GM23338 (cell line): ENCODE data around the gene GVQW3. TPM values are rescaled to one million over a fixed set of nuclear protein-coding genes. Genes with fewer than 3 reads are reported as not detected.

Experiments
- ATAC-seq: fragments of 200-7000 bp; cut with Tn5 transposase; 3 replicates; pipeline ENCODE4 v1.9.1; 2020
- DNase-seq: peaks from one replicate; pipeline ENCODE4 v3.0.0-alpha.2; 2015; ENCODE audit warnings: low spot score
- H2AFZ ChIP-seq: fragments of 200-600 bp; sonication (generic); 2 replicates; pipeline ENCODE4 v1.8.0; 2016; ENCODE audit warnings: antibody characterized with exemption, mild to moderate bottlenecking, moderate library complexity
- H3F3A ChIP-seq: fragments of 200-600 bp; sonication (generic); replicated peaks from 2 replicates; pipeline ENCODE4 v1.8.0; 2017; ENCODE audit warnings: antibody characterized with exemption, mixed run types, low read depth
- H3K27ac ChIP-seq: fragments of 200-600 bp; sonication (generic); 2 replicates; pipeline ENCODE4 v1.6.1; 2016; ENCODE audit warnings: low read depth
- H3K27me3 ChIP-seq: fragments of 200-600 bp; sonication (generic); 2 replicates; pipeline ENCODE4 v1.8.0; 2016; ENCODE audit warnings: mild to moderate bottlenecking, mixed run types, moderate library complexity; ENCODE audit not compliant: insufficient read depth
- H3K36me3 ChIP-seq: fragments of 200-600 bp; sonication (generic); 2 replicates; pipeline ENCODE4 v1.8.0; 2016; ENCODE audit warnings: mild to moderate bottlenecking; ENCODE audit not compliant: insufficient read depth
- H3K4me1 ChIP-seq: fragments of 200-600 bp; sonication (generic); 2 replicates; pipeline ENCODE4 v1.8.0; 2016; ENCODE audit warnings: mild to moderate bottlenecking, moderate library complexity; ENCODE audit not compliant: insufficient read depth
- H3K4me2 ChIP-seq: fragments of 200-600 bp; sonication (generic); 2 replicates; pipeline ENCODE4 v1.7.1; 2017; ENCODE audit warnings: mixed run types
- H3K4me3 ChIP-seq: fragments of 200-600 bp; sonication (generic); 2 replicates; pipeline ENCODE4 v1.6.1; 2016; ENCODE audit warnings: mixed run types
- H3K79me2 ChIP-seq: fragments of 200-600 bp; sonication (generic); replicated peaks from 2 replicates; pipeline ENCODE4 v1.8.0; 2017; ENCODE audit warnings: mild to moderate bottlenecking; ENCODE audit not compliant: insufficient read depth
- H3K9me2 ChIP-seq: fragments of 200-600 bp; sonication (generic); 2 replicates; pipeline ENCODE4 v1.8.0; 2017; ENCODE audit not compliant: insufficient read depth
- H4K20me1 ChIP-seq: fragments of 200-600 bp; sonication (generic); replicated peaks from 2 replicates; pipeline ENCODE4 v1.8.0; 2017; ENCODE audit warnings: mild to moderate bottlenecking; ENCODE audit not compliant: insufficient read depth
- H3K27ac Mint-ChIP-seq: 2 replicates; pipeline ENCODE4 v1.8.0; 2020; ENCODE audit warnings: inconsistent platforms, mild to moderate bottlenecking, moderate library complexity, mixed read lengths
- H3K27me3 Mint-ChIP-seq: 3 replicates; pipeline ENCODE4 v1.8.0; 2022; ENCODE audit warnings: low read depth, mild to moderate bottlenecking, moderate library complexity, mixed read lengths, inconsistent platforms; ENCODE audit not compliant: insufficient read depth, poor library complexity
- H3K36me3 Mint-ChIP-seq: 3 replicates; pipeline ENCODE4 v1.8.0; 2021; ENCODE audit warnings: low read depth, mild to moderate bottlenecking, inconsistent platforms, moderate library complexity, mixed read lengths
- H3K4me1 Mint-ChIP-seq: 3 replicates; pipeline ENCODE4 v1.8.0; 2020; ENCODE audit warnings: mild to moderate bottlenecking, inconsistent platforms, mixed read lengths
- H3K4me3 Mint-ChIP-seq: 3 replicates; pipeline ENCODE4 v1.8.0; 2021; ENCODE audit warnings: moderate library complexity, mild to moderate bottlenecking, inconsistent platforms, mixed read lengths
- H3K9me3 Mint-ChIP-seq: 3 replicates; pipeline ENCODE4 v1.8.0; 2020; ENCODE audit warnings: moderate library complexity, mild to moderate bottlenecking, inconsistent platforms, mixed read lengths
- CTCF ChIP-seq, 2 experiments: fragments of 200-600 bp in 1 of 2; sonication (generic) in 1 of 2; conservative IDR thresholded peaks; 2 replicates each; pipeline versions ENCODE4 v1.5.1 to v1.6.1; 2016 to 2017; ENCODE audit warnings: antibody characterized with exemption in 2 of 2, low read depth in 2 of 2, mild to moderate bottlenecking in 2 of 2, moderate library complexity in 1 of 2
- ETS1 ChIP-seq: IDR thresholded peaks from 2 replicates; pipeline ENCODE4 v1.6.1; 2016; ENCODE audit warnings: antibody characterized with exemption
- EZH2phosphoT487 ChIP-seq: fragments of 200-600 bp; sonication (generic); IDR thresholded peaks from one replicate; pipeline ENCODE4 v1.8.1; 2018; ENCODE audit warnings: antibody characterized with exemption; ENCODE audit not compliant: unreplicated experiment
- POLR2AphosphoS5 ChIP-seq: IDR thresholded peaks from 2 replicates; pipeline ENCODE4 v1.6.1; 2016; ENCODE audit warnings: antibody characterized with exemption, low read depth
- polyA plus RNA-seq: library from polyadenylated mRNA; unstranded; fragments of >200 nt; fragmentation: Nextera tagmentation; extraction: Ambion mirVana; gene quantifications from 2 replicates; pipeline ENCODE4 v1.2.1, GENCODE V29; 2016
- small RNA-seq: library from RNA; depleted of rRNA; stranded (forward); fragments of <200 nt; gene quantifications from one replicate; pipeline ENCODE3, GENCODE V24; 2014; ENCODE audit warnings: low replicate concordance
- total RNA-seq: library from RNA; depleted of rRNA; stranded (reverse); fragments of >200 nt; shearing (Covaris generic); gene quantifications from 2 replicates; pipeline ENCODE4 v1.2.3, GENCODE V29; 2014; rRNA removed

The GVQW3 gene
- total and polyA plus RNA-seq, 2 experiments from 2014 or later, result 3.5 to 4.9 TPM

- H3K9me2 ChIP-seq, result no peaks in the 10 kb centered on the region
- H3K4me3 ChIP-seq, result 0 out of 2 replicates have a peak overlapping the region, but pooled peaks have one; percentile 0
Measured at GRCh38 chr11:76455931-76456330, 74.8 kb downstream of the GVQW3 start.

GRCh38 chr11:76456571-76456970 is 75.4 kb downstream of the GVQW3 start:
- Histone ChIP-seq H3K27me3 (no peaks in the 10 kb centered on the region), H3K79me2 (peaks cover 43% of the 10 kb centered on the region), H3K9me2 (no peaks in the 10 kb centered on the region), H3K36me3 (0 out of 2 replicates have a peak, but pooled peaks cover 9% of the 10 kb centered on the region), H4K20me1 (no peaks in the 10 kb centered on the region), H2AFZ (no peak overlapping the region), H3K4me3 (no peak overlapping the region), H3K27ac (peak overlapping the region; percentile 88), H3K4me1 (peaks cover 69% of the 10 kb centered on the region), H3F3A (no peaks in the 10 kb centered on the region), H3K4me2 (peak overlapping the region; percentile 15)
- no peaks in the 10 kb centered on the region for H3K9me3 Mint-ChIP-seq
- peaks cover 23% of the 10 kb centered on the region for H3K36me3 Mint-ChIP-seq
- H3K4me1 Mint-ChIP-seq, result peaks cover 77% of the 10 kb centered on the region
- DNase-seq (peak; percentile 44), ATAC-seq (no peak)
- H3K27me3 Mint-ChIP-seq, result no peaks in the 10 kb centered on the region
- peak overlapping the region; percentile 96; the same call in 1 of the 2 replicates for H3K27ac Mint-ChIP-seq
- TF ChIP-seq ETS1 (no peak), EZH2phosphoT487 (no peak), CTCF (conservative IDR thresholded peaks at IDR 0.05; ENCODE audit: low read depth in 2 of 2) (no peak)
- H3K4me3 Mint-ChIP-seq, result no peak overlapping the region

More at GRCh38 chr11:76455931-76456330, 74.8 kb downstream of the GVQW3 start:
- H3K27ac ChIP-seq, result peak overlapping the region; percentile 88
- H3K4me2 ChIP-seq, result peak overlapping the region; percentile 15
- H4K20me1 ChIP-seq, result no peaks in the 10 kb centered on the region
- TF ChIP-seq POLR2AphosphoS5 (no peak), ETS1 (no peak)
- no peak for DNase-seq
- Mint-ChIP-seq H3K27me3 (no peaks in the 10 kb centered on the region), H3K36me3 (peaks cover 24% of the 10 kb centered on the region), H3K4me1 (peaks cover 79% of the 10 kb centered on the region), H3K27ac (peak overlapping the region; percentile 96), H3K9me3 (no peaks in the 10 kb centered on the region), H3K4me3 (peak overlapping the region; percentile 42)
- no peaks in the 10 kb centered on the region for H3F3A ChIP-seq
- H3K79me2 ChIP-seq, result peaks cover 43% of the 10 kb centered on the region
- H3K27me3 ChIP-seq, result no peaks in the 10 kb centered on the region
- peaks cover 69% of the 10 kb centered on the region for H3K4me1 ChIP-seq
- ATAC-seq, result no peak; the same call in 2 of the 3 replicates
- 0 out of 2 replicates have a peak, but pooled peaks cover 6% of the 10 kb centered on the region for H3K36me3 ChIP-seq
- no peak overlapping the region for H2AFZ ChIP-seq

Small RNAs within 50 kb of the gene (small RNA-seq; reads per million reads assigned to genes)
- not detected for gene RF00019

Other genes with a start within 250 kb of the GVQW3 start
- gene WNT11, start 174.8 kb upstream of the GVQW3 start, total RNA-seq, result 0.56 and 3.0 TPM in 2 replicates
- gene WNT11, start 174.8 kb upstream of the GVQW3 start, polyA plus RNA-seq, result 0.44 TPM in 1 of 2 replicates, not detected in the other
- gene THAP12, start 191 bp upstream of the GVQW3 start, total RNA-seq, result 36.0 and 41.3 TPM in 2 replicates
- 20.1 and 24.7 TPM in 2 replicates for gene THAP12, start 191 bp upstream of the GVQW3 start, polyA plus RNA-seq
- 29.0 and 46.9 TPM in 2 replicates for gene EMSY, start 63.7 kb downstream of the GVQW3 start, total RNA-seq
- gene EMSY, start 63.7 kb downstream of the GVQW3 start, polyA plus RNA-seq, result 22.0 and 25.0 TPM in 2 replicates